GM18507 (cell line): ENCODE measurements around the gene FSTL1.

Experiments
- DNase-seq: peaks from one replicate; pipeline ENCODE4 v3.0.0; 2011; ENCODE audit warnings: low read depth; ENCODE audit not compliant: insufficient read length; ENCODE audit errors: extremely low spot score
- FAIRE-seq: peaks from 2 replicates; lab custom pipeline; 2011; peaks lifted over from hg19 to GRCh38; lab: Jason Lieb, UNC

FSTL1 gene, protein sequence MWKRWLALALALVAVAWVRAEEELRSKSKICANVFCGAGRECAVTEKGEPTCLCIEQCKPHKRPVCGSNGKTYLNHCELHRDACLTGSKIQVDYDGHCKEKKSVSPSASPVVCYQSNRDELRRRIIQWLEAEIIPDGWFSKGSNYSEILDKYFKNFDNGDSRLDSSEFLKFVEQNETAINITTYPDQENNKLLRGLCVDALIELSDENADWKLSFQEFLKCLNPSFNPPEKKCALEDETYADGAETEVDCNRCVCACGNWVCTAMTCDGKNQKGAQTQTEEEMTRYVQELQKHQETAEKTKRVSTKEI

DNA sequence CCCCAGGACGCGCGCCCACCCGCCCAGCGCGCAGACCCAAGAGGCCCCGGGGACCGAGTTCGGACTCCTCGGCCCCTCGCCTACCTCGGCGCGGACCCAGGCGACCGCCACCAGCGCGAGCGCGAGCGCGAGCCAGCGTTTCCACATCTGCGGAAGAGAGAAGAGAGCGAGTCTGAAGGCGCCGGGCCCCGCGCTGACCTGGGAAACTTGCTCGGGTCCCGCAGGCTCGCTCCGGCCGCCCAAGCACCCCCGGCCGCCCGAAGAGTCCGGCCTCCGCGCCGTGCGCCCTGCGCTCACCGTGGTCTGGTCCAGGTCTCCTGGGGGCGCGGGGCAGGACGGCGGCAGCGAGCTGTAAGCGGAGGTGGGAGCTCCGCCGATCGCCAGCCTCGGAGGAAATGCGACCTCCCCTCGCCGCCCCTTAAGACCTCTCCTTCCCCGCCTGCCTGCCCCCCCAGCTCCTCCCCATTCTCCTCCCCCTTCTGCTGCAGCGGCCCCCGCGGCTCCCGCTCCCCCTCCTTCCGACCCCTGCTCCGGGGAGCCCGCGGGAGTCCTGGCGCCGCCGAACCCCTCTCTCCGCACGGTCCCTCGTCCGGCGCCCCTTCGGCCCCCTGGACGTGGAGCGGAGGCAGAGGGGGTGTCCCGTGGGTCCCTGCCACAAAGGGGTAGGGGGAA lies at the start of gene FSTL1:
FSTL1 (minus strand) TSS at position 393 of the 672 bp plus-strand sequence; CDS start at position 147, 246 bp downstream.
- no peak for DNase-seq
- FAIRE-seq, result no peak

DNA sequence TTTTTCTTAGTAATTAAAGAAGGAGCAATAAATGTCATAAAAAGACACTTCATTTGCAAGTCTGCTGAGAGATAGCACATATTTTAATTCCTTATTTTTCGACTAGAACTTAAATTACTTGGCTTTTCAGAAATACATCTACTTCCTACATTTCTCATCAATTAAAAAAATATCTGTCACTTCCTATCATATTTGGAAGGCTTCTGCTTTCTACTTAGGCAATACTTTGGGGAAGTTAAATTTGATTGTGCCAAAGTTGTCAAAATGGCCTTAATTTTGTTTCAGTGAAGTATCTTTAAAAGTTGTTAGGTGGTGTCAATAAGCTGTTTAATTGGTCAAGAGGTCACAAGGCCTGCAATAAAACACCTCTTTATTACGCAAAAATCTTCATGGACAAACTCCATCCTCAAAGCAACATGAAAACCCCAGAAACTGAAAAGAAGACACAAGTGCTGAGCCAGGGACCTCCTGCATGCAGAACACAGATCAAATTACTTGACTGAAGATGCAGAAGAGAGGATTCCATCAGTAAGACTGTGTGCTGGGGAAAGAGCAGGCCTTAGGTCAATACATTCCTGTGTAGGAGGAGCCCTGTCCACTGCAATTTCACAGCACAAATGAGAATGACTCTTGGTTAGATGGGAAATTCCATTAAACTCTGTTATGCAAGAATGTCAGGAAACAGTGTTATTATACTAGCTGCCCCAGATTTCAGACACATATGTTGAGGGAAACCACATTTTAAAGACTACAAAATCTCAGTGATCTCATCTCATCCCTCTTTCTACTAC lies 48.0 kb upstream of the FSTL1 start:
- no peak for DNase-seq
- FAIRE-seq, result no peak

DNA sequence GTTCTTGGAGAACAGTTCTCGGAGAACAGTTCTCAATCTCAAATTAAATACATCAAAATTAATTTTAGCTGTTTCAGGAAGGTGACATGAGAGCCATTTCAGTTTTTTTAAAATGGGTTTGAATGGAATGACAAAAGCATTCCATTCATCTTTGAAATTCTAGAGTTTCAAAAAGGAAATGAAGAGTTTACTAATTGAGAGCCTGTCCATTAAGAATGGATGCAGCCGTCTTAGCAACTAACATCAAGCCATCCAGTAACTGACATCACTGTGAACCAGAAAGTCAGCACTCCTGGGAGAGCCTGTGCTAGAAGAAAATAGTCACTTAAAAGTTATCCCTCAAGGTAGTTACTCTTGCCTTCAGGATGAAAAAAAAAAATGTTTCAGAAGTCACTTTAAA lies 47.0 kb upstream of the FSTL1 start:
- FAIRE-seq (no peak), DNase-seq (no peak)

DNA sequence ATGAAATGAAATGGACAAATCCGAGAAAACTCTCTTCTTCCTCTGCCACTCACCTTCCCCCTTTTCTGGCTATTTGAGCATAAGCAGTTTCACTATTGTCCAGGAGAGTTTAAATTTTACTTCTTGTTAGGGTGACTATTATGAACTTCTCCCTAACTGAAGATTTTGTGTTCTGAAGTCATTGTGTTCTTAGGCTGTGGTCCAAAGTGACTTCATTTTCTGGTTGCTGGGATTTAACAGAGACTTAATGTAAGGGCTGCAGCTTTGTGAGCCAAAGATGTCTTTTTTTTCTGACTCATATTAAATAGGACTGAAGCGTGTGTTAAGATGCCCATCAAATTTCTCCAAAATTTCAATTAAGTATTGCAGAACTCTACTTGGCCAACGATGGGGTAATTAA lies 46.5 kb upstream of the FSTL1 start:
- FAIRE-seq, result no peak
- DNase-seq, result no peak

DNA sequence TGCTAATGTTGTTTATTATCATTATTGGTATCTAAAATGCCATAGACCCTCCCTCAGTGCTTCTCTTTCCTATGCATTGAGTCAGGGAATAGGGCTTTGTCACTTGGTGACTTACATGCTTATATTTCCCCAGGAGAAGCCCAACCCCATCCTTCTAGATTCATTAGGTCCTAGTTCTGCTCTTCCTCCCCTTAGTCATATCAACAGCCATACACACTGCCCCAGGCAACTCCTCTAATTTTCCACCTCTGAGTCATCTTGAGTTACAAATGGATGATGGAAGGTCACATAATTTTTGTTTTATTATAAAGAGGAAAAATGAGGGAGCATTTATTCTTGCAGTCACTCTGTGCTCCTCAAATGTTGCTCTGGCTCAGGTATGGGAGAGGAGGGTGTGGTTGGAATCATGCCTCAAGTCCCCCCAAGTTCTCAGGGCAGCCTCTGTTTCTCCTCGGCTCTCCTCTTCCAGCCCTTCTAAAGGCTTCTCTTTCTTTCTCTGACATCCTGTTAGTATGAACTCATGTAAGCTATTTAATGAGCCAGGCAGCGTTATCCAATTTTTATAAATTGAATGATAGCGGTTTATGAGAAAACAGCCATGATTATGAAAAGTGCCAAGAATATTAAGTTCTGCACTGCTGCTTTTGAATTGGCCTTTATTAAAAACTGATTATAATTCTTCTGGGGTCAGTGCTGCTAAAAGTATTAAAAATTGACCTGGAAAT lies 45.6 kb upstream of the FSTL1 start:
- DNase-seq (no peak), FAIRE-seq (no peak)

DNA sequence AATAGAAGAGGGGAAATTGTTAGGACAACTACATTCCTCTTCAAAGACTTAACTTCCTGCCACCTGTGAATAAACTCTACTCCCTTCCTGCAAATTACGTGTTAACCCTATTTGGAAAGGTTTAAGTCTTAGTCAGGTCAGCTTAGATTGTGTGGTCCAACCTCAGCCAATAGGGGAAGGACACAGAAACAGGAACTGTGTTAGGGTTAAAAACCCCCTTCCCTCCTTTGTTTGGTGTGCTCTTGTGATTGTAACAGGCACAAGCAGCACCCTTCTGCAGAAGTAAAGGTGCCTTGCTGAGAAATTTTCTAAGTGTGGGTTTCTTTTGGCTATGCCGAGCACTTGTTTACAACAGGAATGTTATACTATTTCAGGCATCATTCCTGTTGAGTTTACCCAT lies 45.0 kb upstream of the FSTL1 start:
- no peak for DNase-seq
- no peak for FAIRE-seq

DNA sequence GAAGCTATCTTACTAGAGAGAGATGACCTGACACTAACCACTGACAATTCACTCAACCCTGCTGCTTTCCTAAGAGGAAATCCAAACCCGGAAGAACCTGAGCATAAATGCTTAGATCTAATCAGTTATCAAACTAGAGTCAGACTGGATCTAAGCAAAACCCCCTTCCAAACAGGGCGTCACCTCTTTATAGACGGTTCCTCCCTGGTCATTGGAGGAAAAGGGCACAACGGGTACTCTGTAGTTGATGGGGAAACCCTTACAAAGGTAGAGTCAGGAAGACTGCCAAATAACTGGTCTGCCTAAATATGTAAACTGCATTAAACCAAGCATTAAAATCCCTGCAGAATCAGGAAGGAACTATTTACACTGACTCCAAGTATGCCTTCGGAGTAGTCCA lies 41.3 kb upstream of the FSTL1 start:
- FAIRE-seq (no peak), DNase-seq (no peak)

DNA sequence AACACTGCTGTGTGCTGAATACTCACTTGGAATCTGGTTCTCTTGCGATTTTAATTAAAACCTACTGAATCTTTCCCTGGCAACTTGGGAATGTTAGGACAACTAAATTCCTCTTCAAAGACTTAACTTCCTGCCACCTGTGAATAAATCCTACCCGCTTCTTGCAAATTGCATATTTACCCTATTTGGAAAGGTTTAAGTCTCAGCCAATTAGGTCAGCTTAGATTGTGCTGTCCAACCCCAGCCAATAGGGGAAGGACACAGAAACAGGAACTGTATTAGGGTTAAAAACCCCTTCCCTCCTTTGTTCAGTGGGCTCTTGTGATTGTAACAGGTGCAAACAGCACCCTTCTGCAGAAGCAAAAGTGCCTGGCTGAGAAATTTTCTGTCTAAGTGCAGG lies 38.6 kb upstream of the FSTL1 start:
- FAIRE-seq (no peak), DNase-seq (no peak)

DNA sequence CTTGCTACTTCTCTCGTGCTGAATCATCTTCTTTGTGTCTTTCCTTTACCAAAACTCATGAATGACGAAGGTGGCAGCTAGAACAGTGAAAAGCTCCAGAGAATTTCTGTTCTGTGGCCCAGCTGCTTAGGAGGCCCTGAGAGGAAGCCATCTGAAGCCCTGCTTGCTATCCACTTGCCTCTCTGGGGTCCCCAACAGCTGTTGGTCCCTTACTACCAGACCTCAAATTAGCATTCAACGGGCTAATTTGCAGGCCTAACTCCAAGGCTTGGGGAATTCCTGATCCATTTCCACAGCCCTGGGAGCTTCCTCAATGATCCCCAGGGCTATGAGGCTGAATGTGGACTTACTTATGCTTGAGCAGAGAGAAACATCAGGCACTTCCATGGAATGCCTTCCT lies 37.5 kb upstream of the FSTL1 start:
- no peak for DNase-seq
- FAIRE-seq, result no peak

DNA sequence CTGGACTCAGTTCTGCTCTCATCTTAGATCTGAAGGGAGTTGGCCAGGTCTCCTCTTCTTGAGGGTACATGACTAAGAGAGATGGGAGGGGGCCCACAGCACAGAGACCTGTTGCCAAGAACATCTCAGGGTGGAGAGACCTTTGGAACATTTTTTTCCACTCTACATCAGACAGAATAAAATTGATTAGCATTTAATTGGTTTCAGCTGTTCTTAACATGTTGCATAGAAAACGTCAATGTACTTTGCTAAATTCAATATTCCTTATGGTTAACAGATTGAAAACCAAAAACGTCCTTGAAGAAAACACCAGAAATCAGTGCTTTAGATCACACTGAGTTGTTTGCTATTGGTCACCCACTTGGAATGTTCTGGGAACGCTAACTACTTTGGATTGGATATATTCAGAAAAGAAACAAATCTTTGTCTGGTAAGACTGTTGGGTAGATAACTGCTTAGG lies 36.4 kb upstream of the FSTL1 start:
- DNase-seq (no peak), FAIRE-seq (no peak)

DNA sequence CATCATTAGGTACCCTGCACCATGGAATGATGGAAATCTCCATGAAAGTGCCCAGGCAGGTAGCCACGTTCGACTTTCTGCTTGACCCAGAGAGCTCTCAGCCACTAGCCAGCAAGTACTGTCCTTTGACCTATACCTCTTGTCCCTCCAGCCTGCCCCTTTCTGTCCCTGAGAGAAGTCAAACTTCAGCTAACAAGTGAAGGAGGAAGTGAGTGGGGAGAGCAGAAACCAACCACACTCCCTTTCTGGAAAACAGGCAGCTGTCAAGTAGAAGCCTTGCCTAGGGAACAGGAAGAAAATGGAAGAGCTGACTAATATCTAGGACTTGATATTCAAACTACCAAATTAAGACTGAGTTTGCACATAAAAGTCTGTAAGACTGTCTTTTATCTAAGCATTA lies 30.3 kb upstream of the FSTL1 start:
- FAIRE-seq, result no peak
- no peak for DNase-seq

DNA sequence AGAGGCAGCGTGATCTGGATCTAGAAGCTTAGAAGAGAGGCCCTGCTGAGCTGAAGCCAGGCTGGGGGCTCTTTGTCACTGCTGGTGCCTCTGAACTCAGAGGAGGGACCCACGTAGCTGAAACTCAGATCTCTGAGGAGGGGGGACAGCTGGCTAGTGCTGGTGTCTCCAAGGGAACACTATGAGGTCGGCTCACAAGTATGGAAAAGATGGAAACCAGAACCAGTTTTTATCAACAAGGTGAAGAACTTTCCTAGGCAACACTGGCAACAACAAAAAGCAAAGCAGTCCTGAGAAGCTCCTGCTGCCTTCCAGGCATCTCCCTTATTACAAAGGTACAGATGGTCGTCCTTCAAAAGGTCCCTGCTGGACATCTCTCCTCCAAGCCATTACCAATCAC lies 27.0 kb upstream of the FSTL1 start:
- DNase-seq, result no peak
- no peak for FAIRE-seq

DNA sequence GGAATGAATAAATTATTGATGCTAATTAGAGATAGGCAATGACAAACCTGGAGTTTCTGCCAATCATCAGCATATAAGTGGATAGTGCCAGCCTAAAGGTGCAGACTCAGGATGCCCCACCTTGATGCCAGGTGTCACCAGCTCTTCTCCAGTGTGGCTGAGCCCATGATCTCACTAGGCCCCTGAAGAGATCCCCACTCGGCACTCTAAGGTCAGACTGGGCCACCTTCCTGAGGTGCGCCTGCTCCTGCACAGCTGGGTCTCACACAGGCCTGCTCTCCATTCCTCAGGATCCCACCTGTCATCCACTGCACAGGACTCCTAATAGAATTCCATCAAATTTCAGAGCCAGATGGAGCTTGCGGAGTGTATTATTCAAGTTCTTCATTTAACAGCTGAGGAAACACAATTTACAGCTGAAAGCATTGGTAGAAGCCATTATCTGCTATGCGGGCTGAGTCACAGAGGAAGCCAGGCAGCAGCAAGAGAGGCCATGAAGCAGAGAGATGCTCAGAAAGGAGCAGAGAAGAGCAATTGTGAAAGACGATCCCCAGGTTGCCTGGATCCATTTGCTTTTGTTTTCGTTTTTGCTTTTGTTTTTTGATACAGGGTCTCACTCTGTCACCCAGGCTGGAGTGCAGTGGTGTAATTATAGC lies 25.1 kb upstream of the FSTL1 start:
- FAIRE-seq (no peak), DNase-seq (no peak)

DNA sequence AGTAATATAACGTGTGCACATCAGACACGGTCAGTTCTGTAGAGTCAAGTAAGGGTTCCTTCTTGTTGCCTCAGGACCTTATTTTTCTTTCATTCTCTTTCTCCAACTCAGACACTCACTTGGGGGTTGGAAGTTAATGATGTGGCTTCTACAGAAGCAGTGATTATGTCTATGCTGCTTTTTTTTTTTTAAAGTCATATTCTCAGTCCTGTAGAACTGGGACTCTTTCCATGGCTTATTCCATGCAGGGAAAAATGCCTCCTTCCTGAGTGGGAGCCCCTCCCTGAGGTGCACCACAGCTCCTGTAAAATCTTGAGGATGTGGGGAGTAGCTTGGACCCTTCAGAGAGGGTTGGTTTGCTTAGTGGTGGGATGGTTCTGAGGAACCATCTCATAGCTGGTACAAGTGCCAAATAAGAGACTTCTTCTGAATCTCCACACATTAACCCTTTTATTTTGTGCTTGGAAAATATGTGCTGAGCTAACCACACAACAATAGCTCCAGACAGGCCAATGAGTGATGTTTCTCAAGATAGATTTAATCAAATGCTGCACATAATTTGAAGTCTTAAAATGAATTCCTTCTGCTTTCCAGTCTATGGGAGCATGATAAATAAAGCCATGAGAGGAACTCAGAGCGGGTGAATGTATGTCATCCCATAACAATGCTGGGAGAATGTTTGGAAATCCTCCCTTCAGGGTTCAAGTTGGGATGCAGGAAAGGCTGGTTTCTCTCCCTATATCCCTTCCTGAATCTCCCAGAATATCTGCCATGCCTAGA lies 23.3 kb upstream of the FSTL1 start:
- DNase-seq (no peak), FAIRE-seq (no peak)

DNA sequence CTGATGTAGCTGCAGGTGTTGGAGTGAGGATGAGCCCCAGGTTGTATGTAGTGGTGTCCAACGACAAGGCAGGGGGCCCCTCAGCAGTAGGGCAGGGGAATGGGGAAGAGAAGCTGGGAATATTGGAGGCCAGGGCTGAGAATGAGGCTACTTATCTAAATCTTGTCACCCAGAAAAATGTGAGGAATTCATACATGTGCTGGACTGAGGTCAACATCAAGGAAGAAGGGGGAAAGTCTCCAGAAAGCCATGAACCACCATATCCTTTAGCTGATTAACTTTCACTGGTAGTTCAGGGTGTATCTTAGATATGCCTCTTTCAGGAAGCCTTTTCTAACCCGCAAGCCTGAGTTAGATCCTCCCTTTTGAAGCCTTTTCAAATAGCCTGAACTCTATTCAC lies 22.6 kb upstream of the FSTL1 start:
- FAIRE-seq, result no peak

DNA sequence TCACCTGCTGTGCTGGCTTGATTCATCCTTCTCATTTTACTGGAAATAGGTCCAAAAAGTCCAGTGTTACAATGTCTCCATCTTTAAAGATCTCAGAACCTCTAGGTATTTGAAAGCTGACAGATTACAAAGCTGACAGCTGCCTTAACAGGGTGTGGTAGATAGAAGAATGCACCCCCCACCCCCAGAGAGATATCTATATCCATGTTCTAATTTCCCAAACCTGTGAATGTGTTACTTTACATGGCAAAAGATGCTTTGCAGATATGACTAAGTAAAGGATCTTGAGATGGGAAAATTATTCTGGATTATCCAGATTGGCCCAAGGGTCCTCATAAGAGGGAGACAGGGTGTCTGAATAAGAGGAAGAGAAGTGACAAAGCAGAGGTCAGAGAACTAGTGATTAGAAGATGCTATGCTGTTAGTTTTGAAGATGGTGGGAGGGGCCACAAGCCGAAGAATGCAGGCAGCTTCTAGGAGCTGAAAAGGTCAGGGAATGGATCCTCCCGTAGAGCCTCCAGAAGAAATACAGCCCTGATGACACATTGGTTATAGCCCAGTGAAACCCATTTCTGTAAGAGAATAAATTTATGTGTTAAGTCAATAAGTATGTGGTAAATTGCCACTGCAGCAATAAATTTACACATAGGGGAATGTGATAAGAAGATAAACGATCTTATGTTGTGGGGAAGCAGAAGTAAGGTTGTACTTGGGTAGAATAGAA lies 21.5 kb upstream of the FSTL1 start:
- no peak for DNase-seq
- FAIRE-seq, result no peak

More for the DNA sequence above, 22.6 kb upstream of the FSTL1 start:
- no peak for DNase-seq

DNA sequence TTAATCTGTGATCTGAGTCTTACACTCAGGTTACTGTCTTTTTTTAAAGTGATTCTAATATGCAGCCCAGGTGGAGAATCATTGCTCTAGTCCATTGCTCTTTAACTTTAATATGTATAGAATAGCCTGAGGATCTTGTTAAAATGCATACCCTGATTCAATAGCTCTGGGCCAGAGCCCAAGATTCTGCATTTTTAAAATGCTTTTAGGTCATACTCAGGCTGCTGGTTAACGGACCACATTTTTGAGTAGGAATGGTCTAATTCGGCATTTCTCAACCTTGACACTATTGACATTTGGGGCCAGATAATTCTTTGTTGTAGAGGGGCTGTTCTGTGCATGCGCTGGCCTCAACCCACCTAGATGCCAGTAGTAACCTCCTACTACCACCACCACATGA lies 20.9 kb upstream of the FSTL1 start:
- FAIRE-seq (no peak), DNase-seq (no peak)

DNA sequence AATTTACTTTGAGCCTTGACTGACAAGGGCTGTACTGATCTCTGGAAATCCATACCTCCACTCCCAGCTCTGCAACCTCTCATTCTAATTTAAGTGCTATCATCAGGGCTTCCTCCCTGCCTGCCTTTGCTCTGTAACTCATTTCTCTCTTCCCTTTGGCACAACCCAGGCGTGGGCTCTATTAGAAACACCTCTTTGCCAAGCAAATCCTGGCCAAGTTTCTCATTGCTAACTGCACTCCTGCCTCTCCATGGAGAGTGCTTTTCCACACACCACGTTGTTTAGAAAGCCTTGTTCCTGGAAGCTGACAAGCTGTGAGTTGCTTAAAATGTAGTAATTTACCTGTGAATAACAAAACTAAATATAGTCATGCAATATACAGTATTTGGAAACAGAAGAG lies 20.1 kb upstream of the FSTL1 start:
- DNase-seq, result no peak
- no peak for FAIRE-seq
